ENCODE measurements around the gene ATP13A2. TPM values are rescaled to one million over a fixed set of nuclear protein-coding genes. Genes with fewer than 3 reads are reported as not detected.

The ATP13A2 gene
- total RNA-seq, 1 donor from 2014 or later, result 18.8 TPM

DNA sequence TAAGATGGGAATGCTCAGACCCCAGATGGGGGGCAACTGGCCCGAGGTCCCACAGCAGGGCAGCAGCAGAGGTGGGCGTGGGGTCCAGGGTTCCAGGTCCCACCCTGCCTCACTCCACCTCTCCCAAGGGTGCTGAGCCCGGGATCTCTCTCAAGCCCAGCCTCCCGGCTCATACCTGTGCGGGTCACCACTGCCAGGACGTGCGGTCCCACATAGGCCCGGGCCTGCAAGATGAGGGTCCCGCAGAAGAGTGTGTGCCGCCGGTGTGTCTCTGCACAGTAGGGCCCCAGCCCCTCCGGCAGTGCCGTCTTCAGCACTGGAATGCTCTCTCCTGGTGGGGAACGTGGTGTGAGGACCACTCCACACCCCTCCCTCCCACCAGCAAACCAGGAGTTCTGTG is 14.9 kb downstream of the ATP13A2 start:
- H3K27ac Mint-ChIP-seq, result no peak overlapping the region

DNA sequence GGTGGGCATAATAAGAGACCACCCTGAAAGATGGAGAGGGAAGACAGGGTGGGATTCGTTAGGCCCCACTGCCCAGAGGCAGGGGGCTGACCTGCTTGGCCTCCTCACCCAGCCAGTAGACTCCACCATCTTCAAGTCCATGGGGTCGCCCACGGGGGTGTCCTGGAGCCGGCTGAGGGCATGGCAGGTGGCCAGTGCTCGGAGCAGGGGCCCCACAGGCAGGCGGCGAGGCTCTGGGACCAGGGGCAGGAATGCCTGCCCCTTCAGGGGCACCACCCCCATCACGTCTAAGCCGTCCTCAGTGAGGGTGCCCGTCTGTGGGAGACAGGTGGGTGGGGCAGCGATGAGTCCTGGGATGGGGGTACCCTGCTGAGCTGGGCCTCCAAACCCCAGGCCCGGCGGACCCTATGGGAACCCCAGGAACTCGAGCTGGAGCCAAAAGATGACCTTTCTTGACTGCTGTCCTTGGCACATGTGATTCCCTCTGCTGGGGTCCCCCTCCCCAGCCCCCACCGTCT is 18.1 kb downstream of the ATP13A2 start:
- Histone ChIP-seq H3K27ac (no peak overlapping the region), H3K4me2 (no peak overlapping the region), H3F3A (ENCODE audit: low read depth) (no peaks in the 10 kb centered on the region), H3K9ac (no peak overlapping the region), H3K36me3 (no peaks in the 10 kb centered on the region), H3K4me3 (no peak overlapping the region), H2AFZ (replicated peaks) (no peak overlapping the region), H4K20me1 (ENCODE audit: low read depth) (no peaks in the 10 kb centered on the region), H3K27me3 (no peaks in the 10 kb centered on the region), H3K4me1 (no peaks in the 10 kb centered on the region), H3K79me2 (ENCODE audit: low read depth) (no peaks in the 10 kb centered on the region), H3K9me3 (ENCODE audit: low read depth) (no peaks in the 10 kb centered on the region)
- TF ChIP-seq EZH2 (IDR thresholded peaks at IDR 0.05), result no peak
- TF ChIP-seq, protein P1, sequence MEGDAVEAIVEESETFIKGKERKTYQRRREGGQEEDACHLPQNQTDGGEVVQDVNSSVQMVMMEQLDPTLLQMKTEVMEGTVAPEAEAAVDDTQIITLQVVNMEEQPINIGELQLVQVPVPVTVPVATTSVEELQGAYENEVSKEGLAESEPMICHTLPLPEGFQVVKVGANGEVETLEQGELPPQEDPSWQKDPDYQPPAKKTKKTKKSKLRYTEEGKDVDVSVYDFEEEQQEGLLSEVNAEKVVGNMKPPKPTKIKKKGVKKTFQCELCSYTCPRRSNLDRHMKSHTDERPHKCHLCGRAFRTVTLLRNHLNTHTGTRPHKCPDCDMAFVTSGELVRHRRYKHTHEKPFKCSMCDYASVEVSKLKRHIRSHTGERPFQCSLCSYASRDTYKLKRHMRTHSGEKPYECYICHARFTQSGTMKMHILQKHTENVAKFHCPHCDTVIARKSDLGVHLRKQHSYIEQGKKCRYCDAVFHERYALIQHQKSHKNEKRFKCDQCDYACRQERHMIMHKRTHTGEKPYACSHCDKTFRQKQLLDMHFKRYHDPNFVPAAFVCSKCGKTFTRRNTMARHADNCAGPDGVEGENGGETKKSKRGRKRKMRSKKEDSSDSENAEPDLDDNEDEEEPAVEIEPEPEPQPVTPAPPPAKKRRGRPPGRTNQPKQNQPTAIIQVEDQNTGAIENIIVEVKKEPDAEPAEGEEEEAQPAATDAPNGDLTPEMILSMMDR (IDR thresholded peaks at IDR 0.05), result no peak
- no peak for TF ChIP-seq EZH2phosphoT487 (IDR thresholded peaks at IDR 0.05)
- Mint-ChIP-seq H3K4me1 (no peaks in the 10 kb centered on the region), H3K9me3 (no peaks in the 10 kb centered on the region), H3K4me3 (no peak overlapping the region), H3K27me3 (ENCODE audit: insufficient read depth, low read depth) (peaks cover 5% of the 10 kb centered on the region), H3K27ac (no peak overlapping the region), H3K36me3 (peaks cover 5% of the 10 kb centered on the region)
- DNase-seq (ENCODE audit: low spot score), result no peak

More for the DNA sequence above, 14.9 kb downstream of the ATP13A2 start:
- H3K27me3 ChIP-seq, result no peaks in the 10 kb centered on the region
- DNase-seq (ENCODE audit: low spot score), result no peak
- H3K4me1 Mint-ChIP-seq, result no peaks in the 10 kb centered on the region
- H3K36me3 Mint-ChIP-seq, result peaks cover 3% of the 10 kb centered on the region
- H2AFZ ChIP-seq (replicated peaks), result no peak overlapping the region
- no peak for TF ChIP-seq EZH2 (IDR thresholded peaks at IDR 0.05)
- TF ChIP-seq, protein P1 (IDR thresholded peaks at IDR 0.05), result no peak
- no peak for TF ChIP-seq EZH2phosphoT487 (IDR thresholded peaks at IDR 0.05)
- no peaks in the 10 kb centered on the region for H4K20me1 ChIP-seq (ENCODE audit: low read depth)
- no peaks in the 10 kb centered on the region for H3K9me3 Mint-ChIP-seq
- no peaks in the 10 kb centered on the region for H3K4me1 ChIP-seq
- no peak overlapping the region for H3K9ac ChIP-seq
- no peak overlapping the region for H3K27ac ChIP-seq
- no peaks in the 10 kb centered on the region for H3F3A ChIP-seq (ENCODE audit: low read depth)
- H3K4me3 ChIP-seq, result no peak overlapping the region
- no peaks in the 10 kb centered on the region for H3K36me3 ChIP-seq
- H3K4me3 Mint-ChIP-seq, result no peak overlapping the region
- no peaks in the 10 kb centered on the region for H3K9me3 ChIP-seq (ENCODE audit: low read depth)
- H3K27me3 Mint-ChIP-seq (ENCODE audit: insufficient read depth, low read depth), result peaks cover 2% of the 10 kb centered on the region
- no peaks in the 10 kb centered on the region for H3K79me2 ChIP-seq (ENCODE audit: low read depth)
- no peak overlapping the region for H3K4me2 ChIP-seq

- Histone ChIP-seq H3K27ac (no peak overlapping the region), H3K36me3 (no peaks in the 10 kb centered on the region), H3K9me3 (ENCODE audit: low read depth) (no peaks in the 10 kb centered on the region), H3K4me1 (no peaks in the 10 kb centered on the region), H3K4me2 (no peak overlapping the region), H3K27me3 (no peaks in the 10 kb centered on the region), H3K4me3 (no peak overlapping the region), H4K20me1 (ENCODE audit: low read depth) (no peaks in the 10 kb centered on the region), H3K79me2 (ENCODE audit: low read depth) (no peaks in the 10 kb centered on the region), H3K9ac (no peak overlapping the region), H2AFZ (replicated peaks) (no peak overlapping the region), H3F3A (ENCODE audit: low read depth) (no peaks in the 10 kb centered on the region)
- Mint-ChIP-seq H3K4me1 (no peaks in the 10 kb centered on the region), H3K27me3 (ENCODE audit: insufficient read depth, low read depth) (peaks cover 3% of the 10 kb centered on the region), H3K27ac (peak overlapping the region; percentile 37), H3K9me3 (no peaks in the 10 kb centered on the region), H3K36me3 (peaks cover 5% of the 10 kb centered on the region), H3K4me3 (no peak overlapping the region)
- TF ChIP-seq, protein P1 (IDR thresholded peaks at IDR 0.05), result no peak
- TF ChIP-seq EZH2phosphoT487 (IDR thresholded peaks at IDR 0.05) (no peak), EZH2 (IDR thresholded peaks at IDR 0.05) (no peak)
- DNase-seq (ENCODE audit: low spot score), result no peak
Measured at GRCh38 chr1:16992675-16993074, 19.1 kb downstream of the ATP13A2 start.

Data from neural progenitor cell (in vitro differentiated cells).